Activated gamma-delta T cell treated with Interleukin-2 at 50 U/mL for 16 hours (primary cell): ENCODE data around the gene KRTAP21-3.
"Not testable (repeated sequence)": the region's sequence is repeated elsewhere in the genome, so short reads cannot be mapped to it uniquely, and the experiment has no call there.

Source experiments
- DNase-seq: peaks from one replicate; pipeline ENCODE4 v3.0.0-alpha.2; 2020

KRTAP21-3 gene, protein sequence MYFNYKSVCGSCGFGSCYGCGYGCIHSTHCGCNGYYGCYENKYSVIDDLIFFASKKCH

DNA sequence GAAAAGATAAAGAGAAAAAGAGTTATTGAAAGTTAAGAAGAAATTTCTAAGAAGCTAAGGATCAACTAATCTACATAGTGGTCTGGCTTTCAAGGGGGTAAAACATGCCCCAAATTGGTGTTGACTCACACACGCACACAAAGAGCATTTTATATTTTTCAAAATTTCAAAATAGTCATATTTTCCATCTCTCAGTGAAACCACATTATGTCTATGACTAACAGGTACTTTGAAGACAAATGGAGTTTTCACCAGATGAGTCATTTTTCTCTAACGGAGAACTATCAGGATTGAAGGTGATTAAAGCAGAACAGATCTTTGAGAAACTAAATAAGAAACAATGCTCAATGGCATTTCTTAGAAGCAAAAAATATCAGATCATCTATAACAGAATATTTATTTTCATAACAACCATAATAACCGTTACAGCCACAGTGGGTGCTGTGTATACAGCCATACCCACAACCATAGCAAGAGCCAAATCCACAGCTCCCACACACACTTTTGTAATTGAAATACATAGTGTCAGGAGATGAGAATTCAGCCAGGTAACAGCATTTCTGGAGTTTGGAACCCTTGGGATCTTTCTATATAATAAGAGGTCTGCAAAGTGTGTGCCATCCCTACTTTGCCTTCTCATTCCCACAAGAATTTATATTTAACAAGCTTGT lies at the start of gene KRTAP21-3:
KRTAP21-3 (minus strand) TSS at position 539 of the 671 bp plus-strand sequence; CDS start at position 521, 18 bp downstream.
- no peak for DNase-seq

DNA sequence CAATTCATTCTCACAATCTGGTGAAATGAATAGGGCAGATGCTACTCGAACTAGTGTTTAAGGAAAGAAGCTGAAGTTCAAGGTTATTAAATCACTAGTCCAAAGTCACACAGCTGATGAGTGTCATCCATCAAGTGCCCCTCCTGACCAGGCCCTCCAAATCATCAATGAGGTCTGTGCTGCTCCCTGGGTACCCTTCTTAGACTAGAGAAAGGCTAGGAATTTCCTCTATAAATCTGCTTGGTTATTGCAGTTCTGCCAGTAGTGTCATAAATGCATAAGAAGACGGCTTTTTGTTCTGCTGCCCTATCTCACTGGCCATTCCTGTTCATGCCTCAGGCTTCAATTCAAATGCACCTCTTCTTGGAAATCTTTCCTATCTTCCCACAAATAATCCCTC lies 42.2 kb upstream of the KRTAP21-3 start:
- DNase-seq, result no peak

DNA sequence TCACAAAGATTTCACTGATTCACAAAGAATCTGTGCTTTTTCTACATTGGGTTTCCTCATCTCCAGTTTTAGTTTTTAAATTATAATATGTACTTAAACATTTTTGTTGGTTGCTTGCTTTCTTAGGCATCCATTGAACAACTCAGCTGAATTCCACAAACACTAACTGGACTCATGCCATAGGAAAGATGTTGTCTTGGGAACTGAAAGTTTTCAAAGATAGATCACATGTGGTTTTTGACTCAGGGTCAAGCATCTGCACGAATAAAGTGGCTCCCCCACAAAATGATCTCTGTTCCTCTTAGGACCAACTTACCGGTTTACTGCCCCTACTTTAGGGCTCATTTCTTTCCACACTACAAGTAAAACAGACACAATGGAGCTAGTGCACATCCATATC lies 39.7 kb upstream of the KRTAP21-3 start:
- DNase-seq, result no peak

DNA sequence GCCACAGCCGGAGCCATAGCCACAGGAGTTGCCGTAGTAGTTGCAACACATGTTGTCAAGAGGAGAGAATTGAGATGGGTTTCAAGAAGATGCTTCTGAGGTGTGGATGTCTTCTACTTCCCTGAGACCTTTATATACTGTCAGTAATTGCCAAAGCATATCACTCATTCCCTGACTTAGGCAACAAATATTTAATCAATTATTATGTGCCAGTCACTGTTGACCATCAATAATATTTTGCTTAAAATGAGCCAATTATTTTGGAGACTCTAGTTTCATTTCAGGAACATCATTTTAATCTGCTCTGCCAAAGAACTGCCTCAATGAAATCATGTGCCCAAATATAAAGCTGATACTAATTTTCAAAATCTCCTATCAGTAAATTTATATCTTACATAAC lies 36.8 kb upstream of the KRTAP21-3 start, which contains the start of gene KRTAP21-1:
KRTAP21-1 (minus strand) TSS at position 101 of the 400 bp plus-strand sequence; CDS start at position 51, 50 bp downstream.
- DNase-seq, result not testable (repeated sequence)

DNA sequence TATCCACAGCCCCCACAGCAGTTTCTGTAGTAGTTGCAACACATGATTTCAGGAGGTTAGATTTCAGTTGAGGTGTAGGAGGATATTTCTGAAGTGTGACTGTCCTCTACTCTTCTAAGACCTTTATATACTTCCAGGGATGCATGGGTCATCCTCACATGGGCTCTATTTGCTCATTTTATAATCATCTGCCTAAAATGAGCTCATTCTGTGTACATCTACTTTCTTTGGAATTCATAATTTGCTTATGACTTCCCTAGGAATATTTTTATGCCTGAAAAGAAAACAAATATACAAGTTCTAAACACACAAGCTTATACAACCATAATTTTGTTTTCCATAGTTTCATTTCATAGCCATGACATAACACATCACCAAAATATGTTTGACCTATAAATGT lies 28.6 kb upstream of the KRTAP21-3 start, which contains the start of gene KRTAP21-2:
KRTAP21-2 (minus strand) TSS at position 101 of the 400 bp plus-strand sequence; CDS start at position 44, 57 bp downstream.
- no peak for DNase-seq

DNA sequence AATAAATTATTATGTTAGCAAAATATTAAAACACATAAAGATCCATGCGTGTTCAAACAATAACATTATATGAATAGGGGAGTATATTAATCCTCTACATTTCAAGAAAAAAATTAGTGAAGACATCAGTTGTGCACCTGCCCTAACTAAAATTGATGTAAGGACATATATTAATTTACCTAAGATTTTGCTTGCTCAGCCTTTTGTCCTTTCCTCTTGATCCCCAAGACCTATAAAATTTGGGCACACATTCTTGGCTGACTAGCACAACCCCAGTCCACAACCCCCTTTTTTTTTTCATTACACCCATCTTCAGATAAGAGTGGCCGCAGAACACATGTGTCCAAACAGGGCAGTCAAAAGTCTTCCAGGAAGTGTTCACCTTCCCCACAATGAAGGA lies 21.9 kb upstream of the KRTAP21-3 start:
- DNase-seq, result no peak

DNA sequence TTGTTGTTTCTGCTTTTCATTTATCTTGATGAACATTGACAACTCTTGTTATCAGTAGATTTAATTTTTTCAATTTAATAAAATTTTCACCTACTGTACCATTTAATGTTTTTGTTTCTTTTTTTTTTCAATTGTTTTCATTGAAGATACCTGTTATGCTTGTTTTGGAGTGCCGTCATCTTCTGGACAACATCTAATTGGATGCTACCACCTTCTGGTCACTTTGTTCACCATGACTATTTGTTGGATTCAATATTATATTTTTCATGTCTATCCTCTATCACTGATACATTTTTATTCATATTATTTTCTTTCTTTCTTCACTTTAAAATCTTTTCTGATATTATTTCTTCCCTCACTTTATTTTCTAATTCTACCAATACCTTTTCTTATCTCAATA lies 14.4 kb upstream of the KRTAP21-3 start:
- no peak for DNase-seq

DNA sequence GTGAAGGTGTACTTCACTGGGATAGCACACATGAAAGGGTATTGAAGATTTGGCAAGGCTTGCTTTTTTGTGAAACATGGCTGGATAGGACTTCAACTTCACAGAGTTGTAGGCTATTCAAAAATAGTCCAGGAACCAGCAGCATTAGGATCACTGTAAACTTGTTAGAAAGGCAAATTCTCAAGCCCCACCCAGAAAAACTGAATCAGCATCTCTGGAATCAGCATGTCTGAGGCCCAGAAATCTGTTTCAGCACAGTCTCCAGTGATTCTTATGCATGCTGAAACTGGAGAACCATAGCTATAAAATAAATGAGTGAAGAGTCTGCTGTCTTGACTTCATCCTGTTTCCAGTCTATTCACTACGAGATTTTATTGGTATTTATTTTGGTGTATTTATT lies 8.1 kb upstream of the KRTAP21-3 start:
- no peak for DNase-seq

DNA sequence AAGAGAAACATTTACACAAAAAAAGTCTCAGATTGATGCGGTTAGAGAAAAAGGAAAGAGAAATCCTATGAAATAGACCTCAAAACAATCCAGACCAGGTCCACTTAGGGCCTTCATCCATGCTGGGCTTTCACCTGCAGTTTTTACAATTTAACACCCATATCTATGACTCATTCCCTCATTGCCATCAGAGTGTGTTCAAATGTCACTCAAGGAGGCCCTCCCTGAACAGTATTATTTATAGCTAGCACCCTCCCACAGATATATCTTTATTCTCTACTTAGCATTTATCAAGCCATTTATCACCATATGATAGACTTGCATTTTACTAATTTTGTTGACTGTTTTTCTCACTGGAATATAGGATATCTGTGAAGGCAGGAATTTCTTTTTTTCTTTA lies 824 bp upstream of the KRTAP21-3 start:
- DNase-seq, result no peak

DNA sequence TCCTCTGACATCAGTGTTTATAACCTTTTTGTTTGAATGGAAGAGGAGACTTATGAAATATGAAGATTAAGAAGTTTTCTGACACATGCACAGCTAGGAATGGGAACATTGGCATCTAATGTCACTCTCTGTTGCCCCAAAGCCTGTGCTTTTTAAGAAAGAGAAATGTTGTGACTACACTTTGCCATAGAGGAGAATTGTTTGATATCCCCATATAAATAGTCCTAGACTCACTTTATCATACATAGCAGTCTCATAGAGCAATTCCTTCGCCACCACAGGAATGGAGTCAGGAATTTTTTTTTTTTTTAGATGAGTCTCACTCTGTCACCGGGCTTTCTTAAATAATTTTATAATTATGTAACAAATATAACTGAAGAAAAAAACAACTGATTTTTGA lies 1.5 kb downstream of the KRTAP21-3 start:
- no peak for DNase-seq

DNA sequence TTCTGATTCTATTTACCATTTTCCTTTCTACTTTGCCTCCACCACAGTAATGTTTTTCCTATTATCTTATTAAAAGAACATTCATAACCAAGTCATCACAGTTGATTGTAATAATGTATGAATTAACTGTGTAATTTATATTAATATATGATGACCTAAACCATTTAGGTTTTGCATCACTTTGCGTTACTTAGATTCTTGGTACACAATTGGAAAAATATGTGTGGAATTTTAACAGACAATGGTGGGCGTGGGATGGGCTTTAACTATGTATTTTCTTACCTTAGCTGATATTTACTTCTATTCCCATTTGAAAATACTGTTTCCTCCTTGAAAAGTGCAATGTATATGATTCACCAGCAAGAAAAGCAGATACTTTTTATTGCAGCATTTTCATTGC lies 3.6 kb downstream of the KRTAP21-3 start:
- no peak for DNase-seq

DNA sequence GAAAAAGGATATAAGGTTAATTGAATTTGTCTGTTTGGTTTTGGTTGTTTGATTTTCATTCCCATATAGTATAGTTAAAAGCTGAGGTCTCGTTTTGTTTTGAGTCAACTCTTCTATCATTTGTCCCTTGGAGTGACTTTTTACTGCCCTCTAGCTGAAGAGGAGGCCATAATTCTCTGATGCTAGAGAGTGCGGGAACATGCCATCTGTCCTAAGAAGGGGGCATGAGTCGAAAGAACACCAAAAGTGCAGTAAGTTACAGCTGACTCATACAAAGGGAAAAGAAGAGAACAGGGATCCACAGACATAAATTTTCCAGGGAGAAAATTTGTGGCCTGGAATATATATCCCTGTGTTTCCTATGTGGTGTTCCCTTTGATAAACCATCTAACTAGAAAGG lies 4.1 kb downstream of the KRTAP21-3 start:
- no peak for DNase-seq

DNA sequence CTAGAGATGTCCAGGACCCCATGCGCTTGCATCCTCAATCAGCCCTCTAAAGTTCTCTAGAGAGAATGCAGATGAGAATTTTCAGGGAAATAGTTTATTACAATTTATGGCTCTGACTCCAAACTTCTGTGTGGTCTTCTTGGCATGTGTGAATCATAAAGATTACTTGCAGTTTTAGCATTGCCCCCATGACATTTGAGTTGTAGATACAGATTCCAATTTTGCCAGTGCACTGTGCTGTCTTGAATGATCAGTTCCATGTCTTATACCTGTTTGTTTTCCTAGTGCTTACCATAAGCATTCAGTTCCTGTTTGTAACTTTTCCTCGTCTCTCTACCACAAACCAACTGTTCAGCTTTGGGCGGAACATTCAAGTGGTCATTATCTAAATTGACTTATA lies 4.8 kb downstream of the KRTAP21-3 start:
- DNase-seq, result no peak

DNA sequence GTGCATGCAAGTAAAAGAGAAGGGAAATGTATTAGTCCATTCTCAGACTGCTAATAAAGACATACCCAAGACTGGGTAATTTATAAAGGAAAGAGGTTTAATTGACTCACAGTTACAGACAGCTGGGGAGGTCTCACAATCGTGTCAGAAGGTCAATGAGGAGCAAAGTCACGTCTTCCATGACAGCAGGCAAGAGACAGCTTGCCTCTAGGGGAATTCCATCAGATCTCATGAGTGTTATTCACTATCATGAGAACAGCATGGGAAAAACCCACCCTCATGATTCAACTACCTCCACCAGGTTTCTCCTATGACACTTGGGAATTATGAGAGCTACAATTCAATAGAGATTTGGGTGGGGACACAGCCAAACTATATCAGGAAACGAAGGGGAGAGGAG lies 8.1 kb downstream of the KRTAP21-3 start:
- DNase-seq, result no peak

DNA sequence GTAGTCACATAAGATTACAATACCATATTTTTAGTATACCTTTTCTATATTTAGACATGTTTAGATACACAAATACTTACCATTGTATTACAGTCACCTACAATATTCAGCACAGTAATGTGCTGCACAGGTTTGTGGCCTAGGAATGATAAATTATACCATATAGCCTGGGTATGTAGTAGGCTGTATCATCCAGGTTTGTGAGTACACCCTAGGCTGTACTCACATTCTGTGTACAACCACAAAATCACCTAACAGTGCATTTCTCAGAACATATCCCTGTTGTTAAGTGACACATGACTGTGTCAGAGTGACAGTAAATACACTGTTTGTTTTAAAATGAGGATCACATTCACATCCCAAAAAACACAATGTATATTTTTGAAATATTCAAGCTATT lies 11.2 kb downstream of the KRTAP21-3 start:
- no peak for DNase-seq

DNA sequence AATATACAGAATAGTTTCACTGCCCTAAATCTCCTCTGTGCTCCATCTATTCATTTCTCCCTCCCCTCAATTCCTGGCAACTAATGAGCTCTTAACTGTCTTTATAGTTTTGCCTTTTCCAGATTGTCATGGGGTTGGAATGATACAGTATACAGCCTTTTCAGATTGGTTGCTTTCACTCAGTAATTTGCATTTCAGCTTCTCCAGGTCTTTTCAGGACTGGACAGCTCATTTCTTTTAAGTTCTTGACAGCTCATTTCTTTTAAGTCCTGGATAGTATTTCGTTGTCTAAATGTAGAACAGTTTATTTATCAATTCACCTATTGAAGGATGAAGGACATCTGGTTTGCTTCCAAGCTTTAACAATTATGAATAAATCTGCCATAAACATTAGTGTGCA lies 22.6 kb downstream of the KRTAP21-3 start:
- DNase-seq, result no peak

DNA sequence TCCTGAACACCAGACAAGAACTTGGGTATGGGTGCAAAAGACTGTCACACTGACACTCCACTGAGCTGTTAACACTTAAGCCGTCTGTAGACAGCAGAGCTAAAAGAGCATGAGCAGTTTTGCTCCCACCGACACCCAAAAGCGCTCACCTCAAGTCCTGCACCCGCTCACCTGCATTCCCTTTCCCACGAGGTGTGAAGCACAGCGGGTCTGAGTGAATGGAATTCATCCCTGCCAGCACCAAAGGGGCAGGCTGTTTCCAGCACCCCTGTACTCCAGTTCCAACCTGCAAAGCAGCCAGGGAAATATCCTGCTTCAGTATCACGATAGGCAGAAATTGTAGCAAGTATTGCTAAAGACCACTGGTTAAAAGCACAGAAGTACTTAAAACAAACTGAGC lies 28.8 kb downstream of the KRTAP21-3 start:
- DNase-seq, result no peak

DNA sequence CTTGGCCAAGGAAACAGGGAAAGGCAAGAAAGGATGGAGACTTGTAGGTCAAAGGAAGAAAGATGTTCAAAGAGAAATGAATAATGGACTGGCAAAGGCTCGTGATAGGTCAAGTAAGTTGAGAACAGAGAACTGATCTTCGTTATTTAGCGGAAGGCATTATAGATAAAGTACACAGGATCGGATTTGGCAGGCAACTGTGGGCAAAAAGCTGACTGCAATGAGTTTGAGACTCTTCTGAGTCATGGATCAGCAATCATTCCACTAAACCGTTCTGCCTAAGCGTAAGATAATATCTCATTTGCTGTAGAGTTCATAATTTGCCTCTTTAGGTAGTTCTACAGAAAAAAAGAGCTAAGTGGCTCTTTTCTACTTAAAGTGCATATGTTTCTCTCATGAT lies 34.1 kb downstream of the KRTAP21-3 start:
- no peak for DNase-seq

DNA sequence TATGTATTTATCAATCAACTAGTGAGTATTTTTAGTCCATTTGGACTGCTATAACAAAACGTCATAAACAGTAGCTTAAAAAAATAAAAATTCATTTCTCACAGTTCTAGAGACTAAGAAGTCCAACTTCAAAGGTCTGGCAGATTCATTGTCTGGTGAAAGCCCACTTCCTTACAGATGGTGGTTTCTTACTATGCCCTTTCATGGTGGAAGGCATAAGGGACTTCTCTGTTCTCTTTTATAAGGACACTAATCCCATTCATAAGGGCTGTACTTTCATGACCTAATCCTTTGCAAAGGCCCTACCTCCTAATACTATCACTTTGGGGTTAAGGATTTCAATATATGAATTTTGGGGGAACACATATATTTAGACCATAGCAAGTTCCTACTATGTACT lies 38.0 kb downstream of the KRTAP21-3 start:
- DNase-seq, result no peak

DNA sequence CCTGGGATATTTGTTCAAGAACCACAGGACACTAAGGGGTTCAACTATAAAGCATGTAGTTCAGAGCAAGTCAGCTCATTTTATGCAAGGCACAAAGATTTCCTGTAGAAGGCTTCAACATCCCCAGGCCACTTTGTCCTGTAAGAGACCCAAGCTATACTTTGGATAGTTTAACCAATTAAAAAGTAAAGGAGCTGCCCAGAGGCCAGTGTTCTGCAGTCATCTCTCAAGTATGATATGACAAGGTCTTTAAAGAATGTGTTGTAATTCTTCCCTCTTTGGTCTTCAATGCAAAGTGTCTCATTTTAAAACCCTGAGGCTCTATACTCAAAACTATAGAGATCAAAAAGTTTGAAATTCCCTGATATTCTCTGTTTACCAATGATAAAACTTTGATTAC lies 41.8 kb downstream of the KRTAP21-3 start:
- DNase-seq, result no peak

DNA sequence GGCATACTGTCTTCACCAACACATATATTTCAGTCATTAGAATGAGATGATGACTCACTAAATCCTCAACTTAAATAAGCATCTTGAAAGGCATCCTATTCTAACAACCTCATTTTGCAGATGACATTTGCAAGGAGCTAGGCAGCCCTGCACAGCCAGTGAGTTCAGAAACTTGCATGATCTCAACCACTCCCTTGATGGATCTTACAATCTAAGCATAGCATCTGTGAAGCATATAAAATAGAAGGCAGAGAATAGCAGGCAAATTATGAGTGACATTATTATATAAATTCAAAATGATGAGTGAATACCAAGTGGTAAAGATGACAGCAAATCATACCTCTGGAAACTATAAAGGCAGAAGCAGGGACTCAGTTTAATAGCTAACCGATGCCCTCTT lies 44.3 kb downstream of the KRTAP21-3 start:
- DNase-seq, result no peak

DNA sequence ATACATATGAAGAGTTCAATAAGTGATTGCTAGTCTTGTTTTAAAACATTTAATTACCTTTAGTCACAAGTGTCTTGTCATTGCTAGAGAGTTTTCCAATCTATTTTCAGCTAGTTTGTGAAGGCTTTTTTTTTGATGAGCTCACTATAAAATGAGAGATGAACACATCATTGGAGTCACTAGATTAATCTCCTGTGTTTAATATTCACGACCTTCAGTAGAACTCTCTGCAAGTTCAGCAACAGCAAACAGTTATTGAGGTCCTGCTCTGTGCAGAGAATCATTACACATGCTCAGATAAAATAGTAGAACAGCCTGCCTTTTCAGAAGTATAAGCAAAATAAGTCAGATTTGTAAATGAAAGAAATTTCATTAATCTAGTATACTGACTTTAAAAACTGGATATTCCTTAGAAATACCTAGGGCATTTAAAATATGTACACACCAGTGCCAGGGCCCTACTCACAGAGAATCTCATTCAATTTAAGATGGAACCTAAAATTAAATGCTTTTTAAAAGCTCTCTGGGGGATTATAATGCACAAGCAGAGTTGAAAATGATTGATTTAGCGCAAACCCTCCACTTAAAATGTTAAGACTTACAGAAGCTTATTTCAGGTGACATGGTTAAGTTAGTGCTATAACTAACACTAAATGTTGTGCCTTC lies 45.5 kb downstream of the KRTAP21-3 start:
- no peak for DNase-seq

DNA sequence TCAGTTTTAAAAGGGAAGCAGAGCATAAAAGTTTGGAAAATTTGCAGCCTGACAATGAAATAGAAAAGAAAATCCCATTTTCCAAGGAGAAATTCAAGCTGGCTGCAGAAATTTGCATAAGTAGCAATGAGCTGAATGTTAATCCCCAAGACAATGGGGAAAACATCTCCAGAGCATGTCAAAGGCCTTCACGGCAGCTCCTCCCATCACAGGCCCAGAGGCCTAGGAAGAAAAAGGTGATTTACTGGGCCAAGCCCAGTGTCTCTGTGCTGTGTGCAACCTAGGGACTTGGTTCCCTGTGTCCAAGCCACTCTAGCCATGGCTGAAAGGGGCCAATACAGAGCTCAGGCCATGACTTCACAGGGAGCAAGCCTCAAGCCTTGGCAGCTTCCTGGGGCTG lies 49.8 kb downstream of the KRTAP21-3 start:
- no peak for DNase-seq
